ENCODE data around the gene MRC2. TPM values are rescaled to one million over a fixed set of nuclear protein-coding genes. Genes with fewer than 3 reads are reported as not detected.
"Not testable (repeated sequence)": the region's sequence is repeated elsewhere in the genome, so short reads cannot be mapped to it uniquely, and the experiment has no call there.

Gene MRC2
- total and polyA plus RNA-seq, 3 donors from 2014 or later = 32.9 to 60.9 (median 40.3) TPM

GRCh38 chr17:62696726-62697490 lies 69.4 kb downstream of the MRC2 start:
- H3K4me1 ChIP-seq = peaks cover 45% of the 10 kb centered on the region
- H3K4me3 ChIP-seq = no peak overlapping the region
- peak; percentile 69 for DNase-seq
- H3K36me3 ChIP-seq (ENCODE audit: low read depth, missing control alignments) = no peaks in the 10 kb centered on the region
- TF ChIP-seq CTCF (IDR thresholded peaks at IDR 0.05) (no peak), POLR2A (IDR thresholded peaks at IDR 0.05) (no peak)
- H3K9me3 ChIP-seq = no peaks in the 10 kb centered on the region
- WGBS, 2 donors = 35 to 43% methylated on average over 27 of the region's 27 CpGs
- peak overlapping the region in 1 of 2 donors; percentile 44 for H3K27ac ChIP-seq
- intact Hi-C loops (cut with DNase I; ENCODE audit: low total_unique reads) = no loop called here
- no peaks in the 10 kb centered on the region for H3K27me3 ChIP-seq

- H3K27ac ChIP-seq; DNase-seq; H3K27me3 ChIP-seq; H3K9me3 ChIP-seq; H3K36me3 ChIP-seq (ENCODE audit: low read depth, missing control alignments); H3K4me3 ChIP-seq; intact Hi-C loops (cut with DNase I; ENCODE audit: low total_unique reads): not testable (repeated sequence)
- peaks cover 38% of the 10 kb centered on the region for H3K4me1 ChIP-seq
- WGBS, 2 donors = 86 to 88% methylated on average over 11 of the region's 11 CpGs
Observed at GRCh38 chr17:62698459-62698858, 71.0 kb downstream of the MRC2 start.

DNA sequence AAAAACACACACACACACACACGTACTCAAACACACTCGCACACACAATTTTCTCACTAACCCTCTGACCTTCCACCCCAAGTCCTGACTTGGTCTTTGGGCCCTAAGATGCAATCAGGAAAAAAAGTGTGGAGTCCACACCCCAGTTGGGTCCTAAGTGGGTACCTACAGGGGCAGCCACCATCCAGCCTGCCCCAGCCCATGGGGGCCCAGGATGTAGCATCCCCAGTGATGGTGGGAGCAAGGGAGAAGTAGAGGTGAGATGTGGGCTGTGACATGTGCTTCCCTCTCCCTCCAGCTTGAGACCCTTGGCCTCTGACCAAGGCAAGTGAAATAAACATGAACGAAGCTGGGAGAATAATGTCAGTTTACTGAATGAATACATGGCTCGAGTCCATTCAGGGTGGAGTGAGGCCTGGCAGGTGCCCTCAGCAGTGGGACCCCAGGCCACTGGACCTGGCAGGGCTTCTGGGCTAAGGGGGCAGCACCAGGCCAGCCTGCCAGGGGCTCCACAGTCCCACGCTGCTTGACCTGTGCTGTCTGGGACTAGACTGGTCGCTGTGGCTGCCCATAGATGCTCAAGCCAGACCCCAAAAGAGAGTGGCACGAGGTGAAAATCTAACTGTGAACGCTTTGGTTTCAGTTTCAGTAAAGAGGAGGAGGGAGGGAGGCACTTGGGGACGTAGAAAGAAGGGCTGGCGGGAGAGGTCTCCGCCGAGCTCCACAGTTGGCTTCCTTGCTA lies 73.7 kb downstream of the MRC2 start:
- DNase-seq = no peak

GRCh38 chr17:62701706-62702085 lies 74.2 kb downstream of the MRC2 start:
- Histone ChIP-seq H3K27ac (no peak overlapping the region), H3K27me3 (no peaks in the 10 kb centered on the region), H3K4me3 (no peak overlapping the region), H3K4me1 (peaks cover 31% of the 10 kb centered on the region), H3K36me3 (ENCODE audit: low read depth, missing control alignments) (no peaks in the 10 kb centered on the region), H3K9me3 (no peaks in the 10 kb centered on the region)
- no peak for DNase-seq
- intact Hi-C loops (cut with DNase I; ENCODE audit: low total_unique reads) = loop anchor here (5.0 to 10.0 kb wide), 2 partner anchors 266 to 703 kb away; partner anchors contain the start of gene TANC2
- WGBS, 2 donors = 84 to 85% methylated on average over 8 of the region's 8 CpGs
- TF ChIP-seq CTCF (IDR thresholded peaks at IDR 0.05) (no peak), POLR2A (IDR thresholded peaks at IDR 0.05) (no peak)

More for the DNA sequence above, 73.7 kb downstream of the MRC2 start:
- intact Hi-C loops (cut with DNase I; ENCODE audit: low total_unique reads) = loop anchor here (5.0 to 10.0 kb wide), 2 partner anchors 266 to 704 kb away; partner anchors contain the start of gene TANC2
- 79% methylated on average over 12 of the region's 12 CpGs for WGBS, 2 donors
- Histone ChIP-seq H3K4me3 (no peak overlapping the region), H3K9me3 (no peaks in the 10 kb centered on the region), H3K27me3 (no peaks in the 10 kb centered on the region), H3K27ac (no peak overlapping the region), H3K36me3 (ENCODE audit: low read depth, missing control alignments) (no peaks in the 10 kb centered on the region), H3K4me1 (peaks cover 32% of the 10 kb centered on the region)
- TF ChIP-seq CTCF (IDR thresholded peaks at IDR 0.05) (no peak), POLR2A (IDR thresholded peaks at IDR 0.05) (no peak)

DNA sequence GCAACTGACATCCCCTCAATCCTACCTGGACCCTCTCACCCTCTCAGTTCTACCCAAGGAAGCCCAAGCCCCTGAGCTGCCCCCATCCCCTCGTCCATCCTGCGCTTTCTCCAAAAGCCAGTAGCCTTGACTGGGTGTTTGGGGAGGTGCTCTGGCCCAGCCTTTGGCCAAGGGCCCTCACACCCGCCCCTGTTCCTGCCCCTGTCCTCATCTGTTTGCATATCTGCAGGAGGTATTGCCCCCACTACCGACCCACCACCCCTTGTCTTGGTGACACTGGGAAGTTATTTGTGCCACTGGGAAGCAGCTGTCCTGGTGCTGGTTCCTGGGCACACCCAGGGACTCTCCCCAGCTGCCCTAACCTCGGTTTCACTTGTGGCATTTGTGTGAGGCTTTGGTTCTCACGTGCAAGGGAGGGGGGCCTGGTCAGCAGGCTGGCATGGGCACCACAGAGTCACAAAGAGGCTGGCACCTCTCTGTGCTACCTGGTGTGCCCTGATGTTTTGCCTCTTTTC lies 75.3 kb downstream of the MRC2 start:
- no peak for DNase-seq

More for the DNA sequence above, 75.3 kb downstream of the MRC2 start:
- Histone ChIP-seq H3K36me3 (ENCODE audit: low read depth, missing control alignments) (no peaks in the 10 kb centered on the region), H3K4me1 (peaks cover 23% of the 10 kb centered on the region), H3K27me3 (no peaks in the 10 kb centered on the region), H3K4me3 (no peak overlapping the region), H3K27ac (no peak overlapping the region), H3K9me3 (no peaks in the 10 kb centered on the region)
- TF ChIP-seq POLR2A (IDR thresholded peaks at IDR 0.05) = no peak
- no peak for TF ChIP-seq CTCF (IDR thresholded peaks at IDR 0.05)
- intact Hi-C loops (cut with DNase I; ENCODE audit: low total_unique reads) = loop anchor here (5.0 to 10.0 kb wide), 2 partner anchors 264 to 702 kb away; partner anchors contain the start of gene TANC2
- whole genome bisulfite sequencing, 2 donors = 56 to 65% methylated on average over 6 of the region's 6 CpGs
